ENCODE measurements around the gene KLK8.

GRCh38 chr19:51023946-51024345 lies 22.5 kb upstream of the KLK8 start:
- no peak for TF ChIP-seq CTCF (IDR thresholded peaks at IDR 0.05; ENCODE audit: low read length)
- no peak for TF ChIP-seq EZH2 (IDR thresholded peaks at IDR 0.05; ENCODE audit: borderline replicate concordance, low read length)

Data from OCI-LY1 (cell line).